Endothelial cell of umbilical vein (primary cell): ENCODE data around the gene BBX. TPM values are rescaled to one million over a fixed set of nuclear protein-coding genes. Genes with fewer than 3 reads are reported as not detected.

Source experiments
- BruUV-seq: library from RNA; stranded (reverse); fragments of 400-500 nt; replicated peaks from 2 replicates; lab custom pipeline; 2021; lab: Mats Ljungman, UMichigan
- CTCF ChIA-PET: fragments of 300-600, 350-600 bp; sonication (Branson Sonifier 250); formaldehyde crosslinking; loops from one replicate; lab custom pipeline; 2021; ENCODE audit warnings: antibody characterized with exemption, inconsistent platforms; lab: Charles Lee
- POLR2A ChIA-PET: fragments of 300-600, 350-600 bp; sonication (Branson Sonifier 250); formaldehyde crosslinking; loops from one replicate; lab custom pipeline; 2021; ENCODE audit warnings: antibody characterized with exemption, inconsistent platforms; lab: Charles Lee
- DNase-seq: peaks from one replicate; pipeline ENCODE4 v3.0.0-alpha.2; 2011; ENCODE audit warnings: low read depth, low spot score
- FAIRE-seq: peaks from 2 replicates; lab custom pipeline; 2011; peaks lifted over from hg19 to GRCh38; lab: Jason Lieb, UNC
- H2AFZ ChIP-seq: 2 replicates; pipeline ENCODE4 v1.6.0; 2012; ENCODE audit warnings: low read depth, low read length, control low read depth, inconsistent platforms
- H3K27ac ChIP-seq: 2 replicates; pipeline ENCODE4 v1.5.1; 2011; ENCODE audit warnings: low read depth, mild to moderate bottlenecking, control low read depth, low read length, moderate library complexity; ENCODE audit not compliant: insufficient read depth
- H3K27me3 ChIP-seq, 2 experiments: 2 replicates each; pipeline versions ENCODE4 v1.6.0 to v1.6.1; 2011; ENCODE audit warnings: low read length in 2 of 2, mixed read lengths in 1 of 2; ENCODE audit not compliant: control insufficient read depth in 2 of 2, insufficient read depth in 2 of 2
- H3K36me3 ChIP-seq, 2 experiments: 2 replicates in 1 of 2; 3 replicates in 1 of 2; pipeline ENCODE4 v1.5.1; 2011; ENCODE audit warnings: low read length in 2 of 2, mild to moderate bottlenecking in 1 of 2, moderate library complexity in 1 of 2; ENCODE audit not compliant: control insufficient read depth in 2 of 2, insufficient read depth in 2 of 2; ENCODE audit errors: extremely low read depth in 1 of 2
- H3K4me1 ChIP-seq: 3 replicates; pipeline ENCODE4 v1.5.1; 2011; ENCODE audit warnings: mild to moderate bottlenecking, low read length; ENCODE audit not compliant: control insufficient read depth, insufficient read depth; ENCODE audit errors: extremely low read depth
- H3K4me2 ChIP-seq: 2 replicates; pipeline ENCODE4 v1.6.1; 2011; ENCODE audit warnings: low read length, control low read depth, mixed read lengths; ENCODE audit not compliant: insufficient read depth
- H3K4me3 ChIP-seq, 3 experiments: fragments of 200-600 bp in 1 of 3; sonication (generic), shearing (Covaris generic) in 1 of 3; replicated peaks in 1 of 3; 2 replicates each; pipeline ENCODE4 v1.5.1; 2011 to 2016; ENCODE audit warnings: control low read depth in 3 of 3, low read length in 3 of 3, mild to moderate bottlenecking in 2 of 3, inconsistent platforms in 1 of 3, low read depth in 1 of 3, moderate library complexity in 1 of 3; ENCODE audit not compliant: insufficient read depth in 1 of 3
- H3K79me2 ChIP-seq: 2 replicates; pipeline ENCODE4 v1.6.0; 2012; ENCODE audit warnings: low read length, inconsistent platforms; ENCODE audit not compliant: control insufficient read depth, insufficient read depth
- H3K9ac ChIP-seq: replicated peaks from 2 replicates; pipeline ENCODE3; 2011; ENCODE audit warnings: low read length, control low read depth; ENCODE audit not compliant: insufficient read depth; ENCODE audit errors: extremely low read depth
- H3K9me1 ChIP-seq: replicated peaks from 3 replicates; pipeline ENCODE4 v1.6.0; 2011; ENCODE audit warnings: mild to moderate bottlenecking, low read length; ENCODE audit not compliant: control insufficient read depth, insufficient read depth; ENCODE audit errors: extremely low read depth
- H3K9me3 ChIP-seq: replicated peaks from 2 replicates; pipeline ENCODE4 v1.5.1; 2012; ENCODE audit warnings: low read length, inconsistent platforms; ENCODE audit not compliant: control insufficient read depth, insufficient read depth
- H4K20me1 ChIP-seq: replicated peaks from 2 replicates; pipeline ENCODE3; 2011; ENCODE audit warnings: mild to moderate bottlenecking, low read length; ENCODE audit not compliant: control insufficient read depth, insufficient read depth; ENCODE audit errors: extremely low read depth
- EZH2 ChIP-seq: IDR thresholded peaks from 2 replicates; pipeline ENCODE4 v1.6.1; 2012; ENCODE audit warnings: borderline replicate concordance, low read depth, mild to moderate bottlenecking, moderate library complexity, low read length, inconsistent platforms; ENCODE audit not compliant: severe bottlenecking
- FOS ChIP-seq: IDR thresholded peaks from 2 replicates; pipeline ENCODE4 v1.6.1; 2011; ENCODE audit warnings: mild to moderate bottlenecking, low read length, moderate library complexity, borderline replicate concordance; ENCODE audit not compliant: insufficient read depth
- GATA2 ChIP-seq: IDR thresholded peaks from 2 replicates; pipeline ENCODE4 v1.7.0; 2011; ENCODE audit warnings: low read depth, mild to moderate bottlenecking, moderate library complexity, mixed read lengths, low read length; ENCODE audit not compliant: insufficient read length, insufficient read depth
- MYC ChIP-seq: IDR thresholded peaks from one replicate; pipeline ENCODE4 v1.6.1; 2011; ENCODE audit warnings: mild to moderate bottlenecking, low read depth, low read length
- POLR2A ChIP-seq: IDR thresholded peaks from 2 replicates; pipeline ENCODE4 v1.6.1; 2012; ENCODE audit warnings: low read depth, mild to moderate bottlenecking, control low read depth, low read length
- POLR2AphosphoS5 ChIP-seq: IDR thresholded peaks from 2 replicates; pipeline ENCODE4 v1.6.1; 2012; ENCODE audit warnings: low read depth, mild to moderate bottlenecking, control low read depth, low read length, moderate library complexity; ENCODE audit not compliant: insufficient read depth
- dilution Hi-C: fragments of 300-500 bp; cut with MboI; formaldehyde crosslinking; loops from one replicate; pipeline ENCODE4 v1.15.0; 2019; ENCODE audit warnings: low sequenced_read_pairs; ENCODE audit not compliant: extremely low pct_ligation_motif_present
- intact Hi-C: fragments of 100-400 bp; cut with micrococcal nuclease; formaldehyde crosslinking; loops from one replicate; pipeline ENCODE4 v1.10.0; 2022
- polyA plus RNA-seq, 4 experiments: library from polyadenylated mRNA; depleted of rRNA in 3 of 4; stranded (reverse) in 3 of 4; unstranded in 1 of 4; fragments of >200 nt; gene quantifications; 2 replicates each; pipeline versions ENCODE4 v1.2.1 to v1.2.3, GENCODE V29; 2011 to 2012; ENCODE audit warnings: missing spikeins in 1 of 4
- total RNA-seq: library from RNA; stranded (reverse); gene quantifications from 2 replicates; pipeline ENCODE4 v1.2.3, GENCODE V29; 2021
- TF ChIP-seq, protein P1 (sequence below): IDR thresholded peaks from 2 replicates; pipeline ENCODE4 v1.6.1; 2011; ENCODE audit not compliant: insufficient read depth, insufficient read length
- TF ChIP-seq, protein P2 (sequence below), 2 donors: IDR thresholded peaks; 1 replicate in 1 of 2; 2 replicates in 1 of 2; pipeline ENCODE4 v1.5.1; 2011; ENCODE audit warnings: low read length in 2 of 2, mild to moderate bottlenecking in 2 of 2, moderate library complexity in 2 of 2, control low read depth in 1 of 2, inconsistent platforms in 1 of 2, low read depth in 1 of 2; ENCODE audit not compliant: insufficient read depth in 1 of 2; ENCODE audit errors: extremely low read depth in 1 of 2

BBX gene
- total and polyA plus RNA-seq, 2 donors (not counting 3 experiments of a cell fraction or from before 2014, with no cell fraction given) = 21.4 to 43.4 TPM

DNA sequence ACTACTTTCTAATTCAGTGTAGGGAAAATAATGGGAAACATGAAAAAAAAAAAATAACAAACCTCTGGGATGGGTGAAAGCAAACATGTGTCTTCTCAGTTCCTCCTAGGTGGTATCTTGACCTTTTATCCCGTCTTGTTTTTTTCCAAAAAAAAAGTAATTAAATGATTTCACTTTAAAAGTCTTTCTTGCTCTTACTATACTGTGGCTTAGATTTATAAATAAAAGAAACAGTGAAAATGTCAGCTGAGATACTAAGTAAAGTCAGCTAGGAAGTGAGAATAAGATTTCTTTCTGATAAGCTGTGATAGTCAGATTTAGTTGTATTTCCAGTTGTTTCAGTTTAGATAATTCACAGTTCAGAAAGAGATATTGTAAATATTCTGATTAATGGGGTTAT, 37.4 kb downstream of the BBX start:
- intact Hi-C loops (no loop called here), dilution Hi-C loops (no loop called here)
- no peak overlapping the region for H3K4me2 ChIP-seq
- no peak for FAIRE-seq
- no peaks in the 10 kb centered on the region for H3K9me3 ChIP-seq
- H3K9ac ChIP-seq = no peak overlapping the region
- ChIA-PET CTCF (interaction anchor here (1.2 kb wide), 1 partner anchor 14 kb away, joined by 5 read pairs; no protein-coding TSS in a partner anchor), POLR2A (no interaction called here)
- no peak overlapping the region for H3K4me3 ChIP-seq
- DNase-seq = no peak
- TF ChIP-seq FOS (no peak), MYC (no peak), GATA2 (no peak), POLR2AphosphoS5 (no peak), POLR2A (no peak), EZH2 (no peak)
- TF ChIP-seq, protein P1, sequence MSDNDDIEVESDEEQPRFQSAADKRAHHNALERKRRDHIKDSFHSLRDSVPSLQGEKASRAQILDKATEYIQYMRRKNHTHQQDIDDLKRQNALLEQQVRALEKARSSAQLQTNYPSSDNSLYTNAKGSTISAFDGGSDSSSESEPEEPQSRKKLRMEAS = no peak
- TF ChIP-seq, protein P2, sequence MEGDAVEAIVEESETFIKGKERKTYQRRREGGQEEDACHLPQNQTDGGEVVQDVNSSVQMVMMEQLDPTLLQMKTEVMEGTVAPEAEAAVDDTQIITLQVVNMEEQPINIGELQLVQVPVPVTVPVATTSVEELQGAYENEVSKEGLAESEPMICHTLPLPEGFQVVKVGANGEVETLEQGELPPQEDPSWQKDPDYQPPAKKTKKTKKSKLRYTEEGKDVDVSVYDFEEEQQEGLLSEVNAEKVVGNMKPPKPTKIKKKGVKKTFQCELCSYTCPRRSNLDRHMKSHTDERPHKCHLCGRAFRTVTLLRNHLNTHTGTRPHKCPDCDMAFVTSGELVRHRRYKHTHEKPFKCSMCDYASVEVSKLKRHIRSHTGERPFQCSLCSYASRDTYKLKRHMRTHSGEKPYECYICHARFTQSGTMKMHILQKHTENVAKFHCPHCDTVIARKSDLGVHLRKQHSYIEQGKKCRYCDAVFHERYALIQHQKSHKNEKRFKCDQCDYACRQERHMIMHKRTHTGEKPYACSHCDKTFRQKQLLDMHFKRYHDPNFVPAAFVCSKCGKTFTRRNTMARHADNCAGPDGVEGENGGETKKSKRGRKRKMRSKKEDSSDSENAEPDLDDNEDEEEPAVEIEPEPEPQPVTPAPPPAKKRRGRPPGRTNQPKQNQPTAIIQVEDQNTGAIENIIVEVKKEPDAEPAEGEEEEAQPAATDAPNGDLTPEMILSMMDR (IDR thresholded peaks at IDR 0.05; ENCODE audit: extremely low read depth in 1 of 2, insufficient read depth in 1 of 2, low read depth in 1 of 2, low read length in 2 of 2) = no peak
- H3K9me1 ChIP-seq = no peaks in the 10 kb centered on the region
- H3K36me3 ChIP-seq = no peaks in the 10 kb centered on the region
- no peaks in the 10 kb centered on the region for H3K79me2 ChIP-seq
- no peak overlapping the region for H2AFZ ChIP-seq
- no TSS peak for BruUV-seq
- H3K27me3 ChIP-seq = no peaks in the 10 kb centered on the region
- no peak overlapping the region for H3K27ac ChIP-seq
- H4K20me1 ChIP-seq = no peaks in the 10 kb centered on the region
- no peaks in the 10 kb centered on the region for H3K4me1 ChIP-seq
